Brain microvascular endothelial cell (primary cell): Measurements from ENCODE around the gene AFTPH.
"Not testable (repeated sequence)": the region's sequence is repeated elsewhere in the genome, so short reads cannot be mapped to it uniquely, and the experiment has no call there.

Experiments used
- DNase-seq: peaks from one replicate; pipeline ENCODE4 v3.0.0-alpha.2; 2020
- H3K27ac ChIP-seq: fragments of 250-450 bp; sonication (Bioruptor Pico); 2 replicates; pipeline ENCODE4 v1.5.1; 2020; ENCODE audit warnings: mild to moderate bottlenecking, moderate library complexity
- H3K27me3 ChIP-seq: fragments of 250-450 bp; sonication (Bioruptor Pico); replicated peaks from 2 replicates; pipeline ENCODE4 v1.5.1; 2020; ENCODE audit warnings: mild to moderate bottlenecking
- H3K36me3 ChIP-seq: fragments of 250-450 bp; sonication (Bioruptor Pico); replicated peaks from 2 replicates; pipeline ENCODE4 v1.5.1; 2020; ENCODE audit warnings: mild to moderate bottlenecking
- H3K4me3 ChIP-seq: 2 replicates; pipeline ENCODE4 v1.5.1; 2011; ENCODE audit warnings: low read depth, mild to moderate bottlenecking, control low read depth, low read length, moderate library complexity
- CTCF ChIP-seq: IDR thresholded peaks from 2 replicates; pipeline ENCODE4 v1.5.1; 2011; ENCODE audit warnings: low read depth, mild to moderate bottlenecking, moderate library complexity, low read length, control low read depth, inconsistent platforms; ENCODE audit errors: missing control alignments
- in situ Hi-C: cut with HindIII; loops from 2 replicates; pipeline ENCODE4 v1.10.0; 2017; ENCODE audit warnings: low sequenced_read_pairs, low pct_ligation_motif_present

AFTPH gene

GRCh38 chr2:64526034-64526433 is 1.9 kb downstream of the AFTPH start:
- H3K4me3 ChIP-seq: no peak overlapping the region
- H3K36me3 ChIP-seq: no peaks in the 10 kb centered on the region
- TF ChIP-seq CTCF: no peak
- in situ Hi-C loops: no loop called here
- no peak overlapping the region for H3K27ac ChIP-seq
- H3K27me3 ChIP-seq: no peaks in the 10 kb centered on the region
- DNase-seq: no peak

- H3K36me3 ChIP-seq, H3K4me3 ChIP-seq, H3K27me3 ChIP-seq, in situ Hi-C loops, DNase-seq, H3K27ac ChIP-seq: not testable (repeated sequence)
Measured at GRCh38 chr2:64530946-64531345, 6.8 kb downstream of the AFTPH start.

DNA sequence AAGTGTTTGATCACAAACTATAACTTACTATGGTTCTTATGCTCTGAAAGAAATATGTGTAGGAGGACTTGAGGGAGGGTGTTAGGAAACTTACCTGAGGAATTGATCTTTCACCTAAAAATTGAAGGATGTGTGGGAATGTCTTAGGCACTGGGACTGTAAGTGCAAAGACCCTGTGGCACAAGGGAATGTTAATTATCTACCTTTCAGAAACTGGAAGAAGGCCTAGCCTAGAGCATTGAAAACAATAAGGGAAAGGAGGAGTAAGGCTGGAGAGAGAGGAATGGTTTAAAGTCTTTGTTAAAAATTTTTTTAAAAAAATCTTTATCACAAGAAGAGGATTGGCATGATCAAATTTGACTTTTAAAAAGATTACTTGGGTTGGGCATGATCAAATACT is 7.9 kb downstream of the AFTPH start:
- no peak overlapping the region for H3K27ac ChIP-seq
- no peaks in the 10 kb centered on the region for H3K27me3 ChIP-seq
- TF ChIP-seq CTCF: no peak
- H3K36me3 ChIP-seq: no peaks in the 10 kb centered on the region
- H3K4me3 ChIP-seq: no peak overlapping the region
- no peak for DNase-seq
- in situ Hi-C loops: no loop called here

DNA sequence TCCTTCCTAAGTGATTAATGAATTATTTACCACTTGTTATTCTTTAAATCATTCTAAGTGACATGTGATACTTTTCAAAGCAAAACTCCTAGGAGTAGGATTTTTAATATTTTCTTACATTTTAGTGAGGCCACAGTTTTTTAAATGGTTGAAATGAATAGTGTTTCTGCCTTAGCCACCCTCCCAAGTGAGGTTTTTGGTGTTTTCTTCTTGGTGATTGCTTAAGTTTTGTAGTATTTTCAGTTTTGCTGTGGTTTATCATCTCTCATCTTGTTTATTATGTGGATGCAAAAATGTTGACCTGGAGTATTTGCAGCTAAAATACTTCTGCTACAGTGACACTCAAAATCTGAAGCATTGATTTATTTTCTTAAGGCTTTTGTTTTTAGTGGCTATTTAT is 9.8 kb downstream of the AFTPH start:
- Histone ChIP-seq H3K4me3 (no peak overlapping the region), H3K36me3 (no peaks in the 10 kb centered on the region), H3K27me3 (no peaks in the 10 kb centered on the region), H3K27ac (no peak overlapping the region)
- in situ Hi-C loops: no loop called here
- no peak for TF ChIP-seq CTCF
- DNase-seq: no peak

- Histone ChIP-seq H3K4me3 (no peak overlapping the region), H3K27ac (no peak overlapping the region), H3K27me3 (no peaks in the 10 kb centered on the region), H3K36me3 (no peaks in the 10 kb centered on the region)
- in situ Hi-C loops: no loop called here
- TF ChIP-seq CTCF: no peak
- DNase-seq: no peak
Measured at GRCh38 chr2:64534363-64534762, 10.2 kb downstream of the AFTPH start.

DNA sequence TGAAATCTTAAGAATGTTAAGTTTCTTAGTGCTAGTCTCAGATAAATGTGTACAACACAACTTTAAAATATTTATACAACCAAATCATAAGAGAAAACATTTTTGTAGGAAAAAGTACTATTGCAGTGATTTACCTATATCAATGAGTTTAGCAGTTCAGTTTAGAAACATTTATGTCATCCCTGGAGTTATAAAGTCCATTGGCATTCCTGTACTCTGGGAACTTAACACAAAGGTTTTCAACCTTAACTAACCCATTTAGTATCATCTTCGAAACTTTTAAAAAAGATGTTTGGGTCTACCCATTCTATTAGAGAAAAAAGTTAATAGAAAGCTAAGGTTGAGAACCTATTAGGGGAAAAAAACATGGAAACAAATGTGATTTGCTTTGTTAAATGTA is 10.9 kb downstream of the AFTPH start:
- no peaks in the 10 kb centered on the region for H3K36me3 ChIP-seq
- in situ Hi-C loops: no loop called here
- H3K4me3 ChIP-seq: no peak overlapping the region
- no peak for DNase-seq
- TF ChIP-seq CTCF: no peak
- no peak overlapping the region for H3K27ac ChIP-seq
- no peaks in the 10 kb centered on the region for H3K27me3 ChIP-seq
